GM19467 (cell line): ENCODE measurements around the gene L3MBTL4.

Experiments used
- ATAC-seq: cut with Tn5 transposase; IDR thresholded peaks from one replicate; pipeline ENCODE4 v1.9.1; 2021; ENCODE audit warnings: mild to moderate bottlenecking, moderate library complexity; ENCODE audit not compliant: unreplicated experiment

Gene L3MBTL4

GRCh38 chr18:5969355-5969988, 445.2 kb downstream of the L3MBTL4 start:
- no peak for ATAC-seq

GRCh38 chr18:5967666-5968065, 447.0 kb downstream of the L3MBTL4 start:
- no peak for ATAC-seq

- no peak for ATAC-seq
Measured at GRCh38 chr18:5967007-5967406, 447.7 kb downstream of the L3MBTL4 start.

GRCh38 chr18:5966514-5966913, 448.2 kb downstream of the L3MBTL4 start:
- no peak for ATAC-seq

GRCh38 chr18:5964996-5965395, 449.7 kb downstream of the L3MBTL4 start:
- ATAC-seq, result no peak

- ATAC-seq, result no peak
Measured at GRCh38 chr18:5964596-5964995, 450.1 kb downstream of the L3MBTL4 start.

GRCh38 chr18:5964108-5964507, 450.6 kb downstream of the L3MBTL4 start:
- ATAC-seq, result no peak

- no peak for ATAC-seq
Measured at GRCh38 chr18:5963267-5963666, 451.4 kb downstream of the L3MBTL4 start.

GRCh38 chr18:5962362-5962761, 452.3 kb downstream of the L3MBTL4 start:
- ATAC-seq, result no peak

GRCh38 chr18:5961828-5962150, 452.9 kb downstream of the L3MBTL4 start:
- ATAC-seq, result no peak

GRCh38 chr18:5961097-5961827, 453.4 kb downstream of the L3MBTL4 start:
- no peak for ATAC-seq

GRCh38 chr18:5958822-5959221, 455.9 kb downstream of the L3MBTL4 start:
- ATAC-seq, result no peak

GRCh38 chr18:5955861-5956260, 458.9 kb downstream of the L3MBTL4 start:
- no peak for ATAC-seq

GRCh38 chr18:5951515-5952091, 463.1 kb downstream of the L3MBTL4 start:
- ATAC-seq, result no peak

GRCh38 chr18:5948781-5949180, 465.9 kb downstream of the L3MBTL4 start:
- ATAC-seq, result no peak

GRCh38 chr18:5948237-5948636, 466.5 kb downstream of the L3MBTL4 start:
- ATAC-seq, result no peak

- no peak for ATAC-seq
Measured at GRCh38 chr18:5944448-5944847, 470.3 kb downstream of the L3MBTL4 start.

GRCh38 chr18:5943514-5943913, 471.2 kb downstream of the L3MBTL4 start:
- no peak for ATAC-seq

GRCh38 chr18:5942591-5942990, 472.1 kb downstream of the L3MBTL4 start:
- no peak for ATAC-seq

GRCh38 chr18:5941890-5942289, 472.8 kb downstream of the L3MBTL4 start:
- no peak for ATAC-seq

- no peak for ATAC-seq
Measured at GRCh38 chr18:5939801-5940667, 474.7 kb downstream of the L3MBTL4 start.
